ENCODE measurements around the gene NFATC2.

Gene NFATC2

DNA sequence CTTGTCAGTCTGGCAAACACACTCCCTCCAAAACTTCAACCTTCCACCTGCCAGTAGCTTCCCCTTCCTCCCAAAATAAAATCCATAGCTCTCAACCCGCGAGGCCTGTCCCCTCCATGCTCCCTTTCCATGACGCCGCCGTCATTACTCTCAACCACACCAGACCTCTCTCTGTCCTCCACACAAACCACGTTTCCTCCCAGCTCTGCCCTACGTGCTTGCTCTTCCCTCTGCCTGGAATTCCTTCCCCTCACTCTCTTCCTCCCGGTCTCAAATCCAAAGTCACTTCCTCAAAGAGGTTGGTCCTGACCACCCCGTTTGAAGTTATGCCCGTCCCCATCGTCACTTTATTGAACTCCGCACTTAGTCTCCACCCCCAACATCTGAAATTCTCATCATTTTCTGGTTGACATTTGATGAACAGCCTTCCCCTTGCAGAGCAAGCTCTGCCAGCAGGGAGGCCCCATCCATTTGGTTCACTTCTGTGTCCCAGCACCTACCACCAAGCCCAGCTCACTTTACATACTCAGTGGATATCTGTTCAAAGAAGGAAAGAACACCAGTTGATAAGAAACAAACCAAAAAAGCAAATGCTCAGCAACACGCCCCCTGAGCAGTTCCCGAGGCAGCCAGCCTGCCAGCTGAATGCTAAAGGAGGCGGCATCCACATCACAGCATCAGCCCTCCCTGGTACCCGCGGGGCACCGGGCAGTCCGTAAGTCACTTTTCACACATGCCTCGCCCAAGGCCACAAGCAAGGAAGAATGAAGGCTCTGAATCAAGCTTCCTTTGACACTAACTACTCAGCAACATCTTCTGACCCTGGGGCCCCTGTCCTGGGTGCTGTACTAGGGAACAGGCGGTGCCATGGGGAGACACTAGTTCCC is 125.0 kb downstream of the NFATC2 start:
- no peak for DNase-seq (ENCODE audit: low read depth in 2 of 3, low spot score in 2 of 3)

- no peak for DNase-seq (ENCODE audit: low read depth in 2 of 3, low spot score in 2 of 3)
Measured at GRCh38 chr20:51416532-51417249, 125.8 kb downstream of the NFATC2 start.

DNA sequence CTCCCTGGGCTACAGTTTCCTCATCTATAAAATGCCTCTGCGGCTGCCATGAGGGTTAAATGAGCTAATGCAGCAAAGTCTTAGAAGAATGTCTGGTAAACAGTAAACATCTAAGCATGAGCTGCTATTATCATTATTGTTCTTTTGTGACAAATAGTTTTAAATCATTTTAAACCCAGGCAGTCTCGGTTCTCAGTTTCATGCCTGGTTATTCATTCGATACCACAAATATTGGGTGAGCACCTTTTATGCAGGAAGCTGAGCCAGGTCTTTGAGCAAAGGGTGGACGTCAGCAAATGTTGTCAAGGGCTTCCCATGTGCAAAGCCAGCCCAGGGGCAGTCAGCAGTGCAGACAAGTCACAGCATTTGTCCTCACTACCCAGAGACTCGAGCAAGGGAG is 128.7 kb downstream of the NFATC2 start:
- DNase-seq (ENCODE audit: low read depth in 2 of 3, low spot score in 2 of 3): no peak

DNA sequence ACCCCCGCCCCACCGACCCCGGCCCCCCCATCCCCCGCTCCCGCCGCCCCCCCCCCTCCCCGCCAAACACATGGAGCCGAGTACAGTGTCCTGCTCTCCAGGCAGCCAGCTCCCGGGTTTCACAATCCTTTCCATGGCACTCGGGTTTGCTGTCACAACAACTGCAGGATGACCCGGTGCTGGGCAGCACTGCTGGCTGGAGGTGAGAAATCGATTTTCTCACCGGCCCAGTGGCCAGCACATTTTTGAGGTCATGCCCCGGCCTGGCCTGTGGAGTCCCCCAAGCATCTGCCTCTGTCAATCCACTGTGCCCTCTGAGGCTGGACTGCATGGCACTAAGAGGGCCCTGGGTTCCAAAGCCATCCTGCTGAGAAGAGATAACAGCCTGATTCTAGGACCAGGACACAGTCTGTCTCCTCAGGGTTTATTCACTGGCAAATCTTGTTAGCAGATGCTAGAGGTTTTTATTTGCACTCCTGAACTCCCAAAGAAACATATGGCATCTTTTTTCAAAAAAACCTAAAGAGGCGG is 129.5 kb downstream of the NFATC2 start:
- no peak for DNase-seq (ENCODE audit: low read depth in 2 of 3, low spot score in 2 of 3)

DNA sequence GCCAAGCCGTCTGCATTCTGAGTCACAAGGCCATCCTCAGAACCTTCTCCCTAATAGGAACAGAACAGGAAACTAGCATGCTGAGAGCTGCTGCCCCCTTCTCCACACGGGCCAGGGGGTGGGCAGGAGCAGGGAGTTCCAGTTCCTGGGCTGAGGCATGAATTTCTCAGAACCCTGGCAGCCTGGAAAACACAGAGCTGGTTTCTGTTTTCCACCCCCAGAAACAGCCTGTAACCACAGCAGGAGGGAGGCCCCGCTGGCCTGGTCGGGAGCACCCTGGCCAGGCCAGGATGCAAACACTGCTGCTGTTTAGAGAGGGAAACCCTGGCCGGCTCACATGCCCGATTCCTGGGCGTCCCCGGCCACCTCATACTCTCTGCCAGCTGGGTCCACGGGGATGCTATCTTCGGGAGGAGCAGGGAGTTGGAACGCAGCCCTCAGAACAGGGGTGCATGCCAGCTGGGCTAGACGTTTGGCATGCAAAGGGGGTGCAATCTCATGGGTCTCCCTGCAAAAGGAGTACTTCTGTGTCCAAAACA is 130.1 kb downstream of the NFATC2 start:
- no peak for DNase-seq (ENCODE audit: low read depth in 2 of 3, low spot score in 2 of 3)

- DNase-seq (ENCODE audit: low read depth in 2 of 3, low spot score in 2 of 3): no peak
Measured at GRCh38 chr20:51411870-51412269, 130.6 kb downstream of the NFATC2 start.

- no peak for DNase-seq (ENCODE audit: low read depth in 2 of 3, low spot score in 2 of 3)
Measured at GRCh38 chr20:51410586-51411325, 131.8 kb downstream of the NFATC2 start.

GRCh38 chr20:51409192-51409880 is 133.2 kb downstream of the NFATC2 start:
- no peak for DNase-seq (ENCODE audit: low read depth in 2 of 3, low spot score in 2 of 3)

DNA sequence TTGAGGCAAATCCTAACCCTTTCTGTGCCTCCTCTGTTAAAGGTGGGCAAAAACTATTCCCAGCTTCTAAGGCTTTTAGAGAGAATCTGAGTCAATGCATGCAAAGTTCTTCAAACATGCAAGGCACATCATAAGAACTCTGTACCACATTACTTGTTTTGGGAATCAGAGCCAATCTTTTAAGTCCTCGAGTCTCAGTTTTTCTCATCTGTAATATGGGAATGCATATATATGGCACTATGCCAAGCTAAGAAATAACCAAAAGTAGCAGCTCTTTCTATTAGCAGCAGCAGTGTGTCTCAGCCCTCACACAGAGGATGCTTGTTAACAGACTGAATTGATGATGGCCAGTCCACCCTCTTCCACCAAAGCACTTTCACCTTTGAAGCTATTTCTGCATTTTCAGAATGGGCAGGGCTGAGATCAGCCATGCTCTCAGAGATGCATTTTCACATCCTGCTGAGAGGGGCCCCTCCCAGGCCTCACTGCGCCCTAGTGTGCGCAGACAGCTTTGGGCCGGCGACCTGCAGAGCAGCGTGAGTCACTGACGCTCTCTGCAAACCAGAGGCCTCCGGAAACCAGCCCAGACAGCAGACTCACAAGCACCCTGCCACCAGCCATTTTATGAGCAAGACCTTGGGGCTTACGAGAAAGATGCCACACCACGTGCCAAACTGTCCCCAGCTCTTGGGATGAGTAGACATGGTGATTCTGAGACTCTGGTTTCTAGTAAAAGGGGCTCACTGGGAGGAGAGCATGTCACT is 138.0 kb downstream of the NFATC2 start:
- DNase-seq (ENCODE audit: low read depth in 2 of 3, low spot score in 2 of 3): peak in 2 of 3 experiments; percentile 64 to 71

GRCh38 chr20:51403466-51404220 is 138.9 kb downstream of the NFATC2 start:
- no peak for DNase-seq (ENCODE audit: low read depth in 2 of 3, low spot score in 2 of 3)

- no peak for DNase-seq (ENCODE audit: low read depth in 2 of 3, low spot score in 2 of 3)
Measured at GRCh38 chr20:51402201-51402600, 140.3 kb downstream of the NFATC2 start.

DNA sequence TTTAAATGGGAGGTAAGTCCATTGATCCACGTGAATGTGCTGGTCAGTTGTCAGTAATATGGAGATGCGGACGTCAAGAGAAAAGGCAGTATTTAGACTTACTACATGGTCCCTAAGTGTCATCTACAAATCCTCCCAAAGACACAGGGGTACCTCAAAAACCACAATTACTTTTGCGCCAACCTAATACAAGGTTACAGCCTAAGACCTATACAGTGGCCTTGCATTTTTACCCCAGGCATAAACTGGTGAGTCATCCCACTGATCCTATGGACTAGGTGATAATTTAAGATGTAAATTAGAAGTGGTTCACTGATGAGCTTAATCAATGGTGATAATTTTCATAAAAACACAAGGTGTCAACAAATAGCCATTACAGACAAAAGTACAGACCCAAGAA is 141.0 kb downstream of the NFATC2 start:
- DNase-seq (ENCODE audit: low read depth in 2 of 3, low spot score in 2 of 3): no peak

- peak; percentile 33 to 57 (median 54) for DNase-seq (ENCODE audit: low read depth in 2 of 3, low spot score in 2 of 3)
Measured at GRCh38 chr20:51400051-51400926, 142.2 kb downstream of the NFATC2 start.

- DNase-seq (ENCODE audit: low read depth in 2 of 3, low spot score in 2 of 3): no peak
Measured at GRCh38 chr20:51399006-51399890, 143.3 kb downstream of the NFATC2 start.

DNA sequence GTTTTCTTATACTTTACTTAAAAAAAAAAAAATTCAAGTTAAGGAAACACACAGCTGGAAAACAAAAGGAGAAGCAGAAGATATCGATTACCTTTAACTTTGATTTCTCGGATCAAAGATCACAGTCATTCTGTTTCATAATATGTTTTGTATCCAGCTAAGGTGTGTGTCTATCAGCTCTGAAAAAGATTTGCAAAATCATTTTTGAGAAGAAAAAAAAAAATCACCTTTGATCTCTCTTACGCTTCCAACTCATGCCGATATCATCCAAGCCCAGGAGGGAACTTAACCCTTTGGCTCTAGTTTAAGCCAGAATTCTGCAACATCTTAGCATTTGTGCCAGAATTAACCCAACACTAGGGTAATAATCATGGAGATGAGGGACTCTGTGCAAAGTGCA is 144.0 kb downstream of the NFATC2 start:
- DNase-seq (ENCODE audit: low read depth in 2 of 3, low spot score in 2 of 3): no peak

- DNase-seq (ENCODE audit: low read depth in 2 of 3, low spot score in 2 of 3): no peak
Measured at GRCh38 chr20:51398083-51398482, 144.4 kb downstream of the NFATC2 start.

DNA sequence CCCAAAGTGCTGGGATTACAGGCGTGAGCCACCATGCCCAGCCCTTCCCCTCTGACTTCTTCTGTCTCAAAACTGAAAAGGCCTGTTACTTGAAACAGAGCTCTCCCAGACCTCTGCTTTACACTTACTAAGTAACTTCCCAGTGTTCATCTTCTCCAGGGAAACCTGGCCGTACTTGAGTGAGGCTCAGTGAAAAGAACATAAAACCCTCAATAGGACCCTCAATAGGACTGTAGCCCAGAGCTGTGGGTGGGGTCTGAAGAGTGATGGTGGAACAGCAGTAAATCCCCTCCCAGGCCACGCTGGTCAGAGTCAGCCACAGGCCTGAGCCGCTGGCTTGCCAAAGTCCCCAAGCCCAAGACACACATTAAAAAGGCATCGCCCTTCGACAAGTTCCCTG is 145.4 kb downstream of the NFATC2 start:
- DNase-seq (ENCODE audit: low read depth in 2 of 3, low spot score in 2 of 3): no peak

All from activated CD8-positive, alpha-beta memory T cell treated with anti-CD3 and anti-CD28 coated beads for 48 hours (primary cell).